Measurements from ENCODE around the gene RABAC1.

- TF ChIP-seq CTCF (IDR thresholded peaks at IDR 0.05; ENCODE audit: insufficient read depth, low read length, poor library complexity, severe bottlenecking) (no peak), EZH2phosphoT487 (conservative IDR thresholded peaks at IDR 0.05; ENCODE audit: low read length) (no peak)
These were observed 43.2 kb downstream of the RABAC1 start for GRCh38 chr19:41915776-41916414.
